Endothelial cell of umbilical vein (primary cell): ENCODE data around the gene MAP4K5.

Source experiments
- CTCF ChIP-seq, 2 donors: IDR thresholded peaks; 1 replicate in 1 of 2; 2 replicates in 1 of 2; pipeline ENCODE4 v1.5.1; 2011; ENCODE audit warnings: low read length in 2 of 2, mild to moderate bottlenecking in 2 of 2, moderate library complexity in 2 of 2, control low read depth in 1 of 2, inconsistent platforms in 1 of 2, low read depth in 1 of 2; ENCODE audit not compliant: insufficient read depth in 1 of 2; ENCODE audit errors: extremely low read depth in 1 of 2
- EZH2 ChIP-seq: IDR thresholded peaks from 2 replicates; pipeline ENCODE4 v1.6.1; 2012; ENCODE audit warnings: borderline replicate concordance, low read depth, mild to moderate bottlenecking, moderate library complexity, low read length, inconsistent platforms; ENCODE audit not compliant: severe bottlenecking
- GATA2 ChIP-seq: IDR thresholded peaks from 2 replicates; pipeline ENCODE4 v1.7.0; 2011; ENCODE audit warnings: low read depth, mild to moderate bottlenecking, moderate library complexity, mixed read lengths, low read length; ENCODE audit not compliant: insufficient read length, insufficient read depth
- MAX ChIP-seq: IDR thresholded peaks from 2 replicates; pipeline ENCODE4 v1.6.1; 2011; ENCODE audit not compliant: insufficient read depth, insufficient read length
- POLR2A ChIP-seq: IDR thresholded peaks from 2 replicates; pipeline ENCODE4 v1.6.1; 2012; ENCODE audit warnings: low read depth, mild to moderate bottlenecking, control low read depth, low read length

GRCh38 chr14:50523271-50524041 lies 8.9 kb downstream of the MAP4K5 start:
- no peak for TF ChIP-seq POLR2A
- no peak for TF ChIP-seq CTCF (IDR thresholded peaks at IDR 0.05; ENCODE audit: extremely low read depth in 1 of 2, insufficient read depth in 1 of 2, low read depth in 1 of 2, low read length in 2 of 2)
- no peak for TF ChIP-seq GATA2
- no peak for TF ChIP-seq MAX
- no peak for TF ChIP-seq EZH2
